ENCODE measurements around the gene ARMC6.

Gene ARMC6

GRCh38 chr19:19077103-19077502, 43.7 kb downstream of the ARMC6 start:
- no peak for DNase-seq (ENCODE audit: low spot score)
- no peak for TF ChIP-seq CTCF (IDR thresholded peaks at IDR 0.05; ENCODE audit: extremely low read depth, missing control alignments)

GRCh38 chr19:19078801-19079200, 45.4 kb downstream of the ARMC6 start:
- no peak for TF ChIP-seq CTCF (IDR thresholded peaks at IDR 0.05; ENCODE audit: extremely low read depth, missing control alignments)
- no peak for DNase-seq (ENCODE audit: low spot score)

- DNase-seq (ENCODE audit: low spot score), result no peak
- no peak for TF ChIP-seq CTCF (IDR thresholded peaks at IDR 0.05; ENCODE audit: extremely low read depth, missing control alignments)
Measured at GRCh38 chr19:19079571-19079970, 46.2 kb downstream of the ARMC6 start.

- no peak for TF ChIP-seq CTCF (IDR thresholded peaks at IDR 0.05; ENCODE audit: extremely low read depth, missing control alignments)
- no peak for DNase-seq (ENCODE audit: low spot score)
Measured at GRCh38 chr19:19081642-19082151, 48.3 kb downstream of the ARMC6 start.

GRCh38 chr19:19083413-19084178, 50.2 kb downstream of the ARMC6 start:
- TF ChIP-seq CTCF (IDR thresholded peaks at IDR 0.05; ENCODE audit: extremely low read depth, missing control alignments), result no peak
- no peak for DNase-seq (ENCODE audit: low spot score)

GRCh38 chr19:19087676-19088075, 54.3 kb downstream of the ARMC6 start:
- TF ChIP-seq CTCF (IDR thresholded peaks at IDR 0.05; ENCODE audit: extremely low read depth, missing control alignments), result no peak
- DNase-seq (ENCODE audit: low spot score), result no peak

- no peak for TF ChIP-seq CTCF (IDR thresholded peaks at IDR 0.05; ENCODE audit: extremely low read depth, missing control alignments)
- DNase-seq (ENCODE audit: low spot score), result no peak
Measured at GRCh38 chr19:19094513-19094912, 61.1 kb downstream of the ARMC6 start.
